DMS53 (cell line): ENCODE results near the gene UQCRFS1.
"Not testable (repeated sequence)": the region's sequence is repeated elsewhere in the genome, so short reads cannot be mapped to it uniquely, and the experiment has no call there.

ENCODE experiments used
- DNase-seq: peaks from one replicate; lab custom pipeline; 2025; lab: John Stamatoyannopoulos, UW

Gene UQCRFS1

GRCh38 chr19:29214411-29214810, 1.5 kb upstream of the UQCRFS1 start:
- no peak for DNase-seq

- no peak for DNase-seq
Observed at GRCh38 chr19:29212356-29212647, 649 bp downstream of the UQCRFS1 start.

GRCh38 chr19:29211562-29212355, 1.2 kb downstream of the UQCRFS1 start:
- peak; percentile 11 for DNase-seq

- DNase-seq = not testable (repeated sequence)
Observed at GRCh38 chr19:29211041-29211440, 1.9 kb downstream of the UQCRFS1 start.

GRCh38 chr19:29210502-29210901, 2.4 kb downstream of the UQCRFS1 start:
- not testable (repeated sequence) for DNase-seq

DNA sequence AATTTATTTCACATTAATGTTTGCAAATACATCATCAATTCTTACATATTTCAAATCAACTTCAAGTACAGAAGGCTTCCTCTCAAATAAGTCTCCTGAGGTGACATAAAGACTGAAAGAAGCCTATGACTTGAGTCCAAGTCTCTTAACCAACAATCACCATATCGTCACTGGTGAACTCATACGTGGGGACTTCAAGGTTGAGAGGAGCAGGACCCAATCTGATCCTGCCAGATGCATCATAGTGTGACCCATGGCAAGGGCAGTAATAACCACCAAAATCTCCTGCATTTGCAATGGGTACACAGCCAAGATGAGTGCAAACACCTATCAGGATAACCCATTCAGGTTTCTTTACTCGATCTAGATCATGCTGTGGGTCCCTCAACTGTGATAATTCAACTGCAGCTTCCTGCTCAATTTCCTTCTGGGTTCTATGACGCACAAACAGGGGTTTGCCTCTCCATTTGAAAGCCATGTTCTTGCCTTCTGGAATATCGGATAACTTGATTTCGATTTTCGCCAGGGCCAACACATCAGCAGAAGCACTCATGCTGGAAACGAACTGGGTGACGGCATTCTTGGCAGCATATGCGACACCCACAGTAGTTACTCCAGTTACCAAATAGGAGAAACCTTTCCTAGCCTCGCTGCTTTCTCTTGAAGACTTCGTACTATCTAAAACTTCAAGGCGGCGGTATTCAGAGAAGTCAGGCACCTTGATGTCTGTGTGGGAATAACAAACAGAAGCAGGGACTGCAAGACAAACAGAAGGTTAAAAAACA, 5.4 kb downstream of the UQCRFS1 start:
- not testable (repeated sequence) for DNase-seq

GRCh38 chr19:29206453-29206852, 6.5 kb downstream of the UQCRFS1 start:
- DNase-seq = no peak

GRCh38 chr19:29202281-29202680, 10.7 kb downstream of the UQCRFS1 start:
- DNase-seq = no peak

- DNase-seq = no peak
Observed at GRCh38 chr19:29201855-29202254, 11.1 kb downstream of the UQCRFS1 start.

DNA sequence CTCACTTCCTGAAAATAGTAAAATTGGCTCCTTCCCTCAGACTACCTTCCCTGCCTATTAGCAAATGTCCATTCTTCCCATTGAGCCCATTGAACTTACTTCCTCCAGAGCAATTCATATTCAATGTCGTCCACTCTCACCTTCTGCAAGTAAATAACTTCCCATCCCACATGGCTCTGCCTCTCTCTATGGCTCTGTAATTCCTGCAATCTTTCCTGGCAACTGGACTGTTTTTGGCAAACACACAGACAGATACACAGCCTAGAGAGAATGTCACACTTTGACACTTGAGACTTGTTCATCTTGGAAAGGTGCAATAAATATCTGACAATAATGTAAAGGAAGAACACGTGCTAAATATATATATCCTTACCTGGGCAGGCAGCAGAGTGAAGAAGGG, 18.3 kb downstream of the UQCRFS1 start:
- DNase-seq = no peak

DNA sequence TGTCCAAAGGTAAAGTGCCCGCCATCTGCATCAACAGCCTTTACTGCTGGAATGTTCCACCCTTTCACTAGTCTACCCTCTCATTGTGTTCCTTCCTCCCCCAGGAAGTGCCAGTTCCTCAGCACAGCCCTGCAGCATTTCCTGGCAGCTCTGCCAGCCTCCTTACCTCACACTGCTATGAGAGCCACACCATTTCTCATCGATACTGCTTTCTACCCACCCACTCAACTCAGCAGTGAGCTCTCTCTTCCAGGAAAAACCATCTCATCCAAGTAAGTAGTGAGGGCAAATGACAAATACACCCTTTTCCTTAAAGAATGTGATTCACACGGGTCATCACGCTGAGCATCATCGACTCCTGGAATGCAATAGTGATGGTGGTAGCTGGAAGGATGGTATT, 19.8 kb downstream of the UQCRFS1 start:
- no peak for DNase-seq

DNA sequence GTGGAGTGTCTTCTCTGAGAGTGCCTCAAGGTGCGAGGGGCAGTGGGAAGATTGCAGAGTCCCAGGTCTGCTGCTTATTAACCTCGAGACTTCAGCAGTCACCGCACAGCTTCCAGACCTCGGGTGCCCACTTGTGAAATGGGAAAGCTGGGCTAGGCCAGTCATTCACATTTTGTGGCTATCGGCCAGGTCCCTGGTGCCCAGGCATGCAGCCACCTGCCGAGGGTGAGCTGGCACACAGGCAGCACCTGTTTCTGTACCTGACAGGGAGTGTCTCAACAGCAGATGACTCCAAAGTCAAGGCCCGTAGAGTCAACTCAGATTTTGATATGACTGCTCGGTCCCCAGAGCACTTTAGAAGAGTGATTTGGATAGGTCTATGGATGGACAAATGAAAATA, 21.9 kb downstream of the UQCRFS1 start:
- DNase-seq = no peak

DNA sequence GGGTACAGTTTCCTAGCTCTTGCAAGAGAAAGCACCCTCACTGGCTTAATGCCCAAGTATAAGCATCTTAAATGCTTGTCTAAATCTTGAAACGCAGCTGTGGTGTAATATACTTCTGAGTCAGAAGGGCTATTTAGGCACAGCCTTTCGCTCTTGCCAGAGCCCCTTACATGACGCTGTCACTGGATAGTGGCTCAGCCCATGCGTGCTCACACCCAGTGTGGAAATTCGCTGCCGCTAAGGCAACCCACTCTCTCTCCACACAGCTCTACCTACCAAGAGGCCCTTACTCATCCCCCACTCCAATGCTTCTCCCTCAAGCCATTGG, 24.0 kb downstream of the UQCRFS1 start:
- DNase-seq = no peak

- no peak for DNase-seq
Observed at GRCh38 chr19:29188289-29189032, 24.5 kb downstream of the UQCRFS1 start.

DNA sequence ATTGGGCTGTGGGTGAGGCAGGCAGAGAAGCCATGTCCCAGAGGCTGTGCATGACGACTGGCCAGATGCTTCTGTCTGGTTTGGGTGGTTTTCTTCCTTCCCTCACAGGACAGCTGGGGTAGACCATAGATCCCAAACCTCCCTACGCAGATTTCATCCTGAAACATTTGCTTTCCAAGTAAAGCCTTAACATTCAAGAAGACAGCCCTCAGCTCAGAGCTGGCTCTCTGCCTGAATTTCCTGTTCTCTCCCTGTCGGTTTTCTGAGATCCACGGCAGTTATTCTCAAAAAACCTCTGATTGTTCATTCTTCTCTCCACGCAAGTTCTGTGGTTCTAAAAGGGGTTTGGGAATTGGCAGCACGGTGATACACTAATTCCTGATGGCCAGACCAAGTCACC, 25.3 kb downstream of the UQCRFS1 start:
- DNase-seq = no peak

DNA sequence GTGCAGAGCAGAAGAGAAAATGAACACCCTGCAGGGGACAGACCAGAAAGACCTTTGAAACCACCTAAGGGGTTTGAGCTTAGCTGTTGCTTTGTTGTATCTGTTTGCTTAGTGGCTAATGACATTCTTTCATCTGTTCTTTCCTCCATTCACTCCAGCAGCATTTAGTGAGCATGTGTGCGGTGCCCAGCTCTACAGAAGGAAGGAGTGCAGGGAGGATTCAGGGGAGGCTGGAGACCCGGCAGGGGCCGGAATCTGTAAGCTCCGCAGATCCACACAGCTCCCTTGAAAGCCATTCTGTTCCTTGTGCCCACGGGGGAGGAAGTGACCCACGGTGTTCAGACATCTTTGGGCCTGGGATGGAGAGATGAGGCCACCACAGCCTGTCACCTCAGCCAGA, 27.5 kb downstream of the UQCRFS1 start:
- DNase-seq = no peak

- DNase-seq = no peak
Observed at GRCh38 chr19:29176981-29177754, 35.8 kb downstream of the UQCRFS1 start.

DNA sequence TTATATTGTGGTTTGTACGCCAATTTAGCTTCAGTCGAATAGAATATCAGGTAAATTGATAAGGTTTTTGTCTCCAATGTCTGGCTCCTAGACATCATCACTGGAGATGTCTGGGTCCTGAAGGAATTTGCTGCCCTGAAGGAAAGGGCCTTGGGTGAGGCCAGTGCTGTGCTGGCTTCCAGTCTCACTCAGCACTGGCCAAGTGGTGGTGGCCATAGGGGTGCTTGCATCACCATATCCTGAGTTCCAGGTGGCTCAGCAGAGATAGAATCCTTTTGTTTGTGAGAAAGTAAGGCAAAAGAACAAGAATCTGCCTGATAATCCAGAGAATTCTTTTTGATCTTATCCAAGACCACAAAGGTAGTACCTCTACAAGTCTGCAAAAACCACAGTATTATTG, 39.1 kb downstream of the UQCRFS1 start:
- no peak for DNase-seq

DNA sequence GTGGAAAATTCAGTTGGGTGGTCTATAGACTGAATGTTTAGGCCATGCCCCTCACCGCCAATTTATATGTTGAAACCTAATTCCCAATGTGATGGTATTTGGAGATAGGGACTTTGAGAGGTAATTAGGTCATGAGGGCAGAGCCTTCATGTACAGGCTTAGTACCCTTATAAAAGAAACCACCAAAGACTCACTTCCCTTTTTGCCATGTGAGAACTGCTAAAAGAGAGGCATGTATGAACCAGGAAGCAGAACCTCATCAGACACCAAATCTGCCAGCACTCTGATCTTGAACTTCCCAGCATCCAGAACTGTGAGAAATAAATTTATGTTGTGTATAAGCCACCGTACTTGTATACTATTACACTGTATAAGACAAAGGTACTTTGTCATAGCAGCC, 40.6 kb downstream of the UQCRFS1 start:
- no peak for DNase-seq

- DNase-seq = no peak
Observed at GRCh38 chr19:29171525-29171924, 41.4 kb downstream of the UQCRFS1 start.

DNA sequence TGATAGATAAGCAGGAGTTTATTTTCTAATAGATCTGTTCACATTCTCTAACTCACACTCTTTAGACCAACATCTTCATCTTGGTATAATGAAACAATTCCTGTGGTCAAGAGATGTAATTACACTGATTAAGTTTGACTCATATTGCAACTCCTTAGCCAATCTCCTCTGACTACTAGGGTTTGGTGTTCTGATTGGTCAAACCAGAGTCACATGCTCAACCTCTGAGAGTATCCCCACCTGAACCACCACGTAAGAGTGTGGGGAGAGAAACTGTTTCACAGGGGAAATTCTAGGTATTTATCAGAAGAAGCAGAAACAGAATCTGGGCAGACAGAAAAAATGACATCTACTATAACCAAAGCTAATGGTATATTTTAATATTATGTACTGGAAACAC, 42.4 kb downstream of the UQCRFS1 start:
- DNase-seq = no peak

GRCh38 chr19:29162694-29163093, 50.3 kb downstream of the UQCRFS1 start:
- DNase-seq = no peak
